Thyroid gland (tissue), 4 donors: ENCODE data around the gene AKR1C1. TPM values are rescaled to one million over a fixed set of nuclear protein-coding genes. Genes with fewer than 3 reads are reported as not detected.
"Not testable (repeated sequence)": the region's sequence is repeated elsewhere in the genome, so short reads cannot be mapped to it uniquely, and the experiment has no call there.

Source experiments
- DNase-seq, 2 donors: peaks; one replicate each; pipeline ENCODE4 v3.0.0-alpha.2; 2019
- H3K27ac ChIP-seq, 3 donors: fragments of 200-600 bp; sonication (generic); 1 replicate in 2 of 3; 2 replicates in 1 of 3; pipeline ENCODE4 v1.5.1; 2016 to 2019; ENCODE audit warnings: mild to moderate bottlenecking in 1 of 3, moderate library complexity in 1 of 3
- H3K27me3 ChIP-seq: fragments of 200-600 bp; sonication (generic); one replicate; pipeline ENCODE4 v1.5.1; 2019
- H3K36me3 ChIP-seq, 2 donors: fragments of 200-600 bp; sonication (generic); one replicate each; pipeline ENCODE4 v1.5.1; 2016 to 2019
- H3K4me1 ChIP-seq, 2 donors: fragments of 200-600 bp; sonication (generic); one replicate each; pipeline ENCODE4 v1.5.1; 2017 to 2019
- H3K4me3 ChIP-seq, 3 donors: fragments of 200-600 bp; sonication (generic); replicated peaks in 1 of 3; 1 replicate in 2 of 3; 2 replicates in 1 of 3; pipeline ENCODE4 v1.5.1; 2016; ENCODE audit warnings: mild to moderate bottlenecking in 1 of 3
- H3K9me3 ChIP-seq: fragments of 200-600 bp; sonication (generic); one replicate; pipeline ENCODE4 v1.5.1; 2017
- POLR2A ChIP-seq, 2 donors: fragments of 450-650 bp; IDR thresholded peaks; one replicate each; pipeline ENCODE4 v1.6.1; 2017; ENCODE audit warnings: antibody characterized with exemption in 2 of 2, mild to moderate bottlenecking in 2 of 2, moderate library complexity in 1 of 2
- WGBS, 2 donors: methylation state at CpG; one replicate each; pipeline ENCODE4 v1.1.5; 2017; 5-methylcytosine and 5-hydroxymethylcytosine counted together
- intact Hi-C: fragments of 100-400 bp; cut with DNase I; formaldehyde crosslinking; loops from one replicate; pipeline ENCODE4 v1.15.1; 2023
- total RNA-seq, 4 donors: library from RNA; depleted of rRNA; stranded (reverse); fragments of >200 nt; gene quantifications; one replicate each; pipeline ENCODE4 v1.2.3, GENCODE V29; 2016
- TF ChIP-seq, protein P1 (sequence below), 6 experiments: fragments of 200-600 bp in 3 of 6; fragments of 450-650 bp in 3 of 6; sonication (generic) in 3 of 6; IDR thresholded peaks; one replicate each; pipeline ENCODE4 v1.5.1; 2016 to 2019; ENCODE audit warnings: antibody characterized with exemption in 6 of 6, mild to moderate bottlenecking in 2 of 6, inconsistent platforms in 1 of 6, moderate library complexity in 1 of 6

The AKR1C1 gene
- total RNA-seq, 4 donors from 2014 or later, result 73.8 to 132 (median 121) TPM

DNA sequence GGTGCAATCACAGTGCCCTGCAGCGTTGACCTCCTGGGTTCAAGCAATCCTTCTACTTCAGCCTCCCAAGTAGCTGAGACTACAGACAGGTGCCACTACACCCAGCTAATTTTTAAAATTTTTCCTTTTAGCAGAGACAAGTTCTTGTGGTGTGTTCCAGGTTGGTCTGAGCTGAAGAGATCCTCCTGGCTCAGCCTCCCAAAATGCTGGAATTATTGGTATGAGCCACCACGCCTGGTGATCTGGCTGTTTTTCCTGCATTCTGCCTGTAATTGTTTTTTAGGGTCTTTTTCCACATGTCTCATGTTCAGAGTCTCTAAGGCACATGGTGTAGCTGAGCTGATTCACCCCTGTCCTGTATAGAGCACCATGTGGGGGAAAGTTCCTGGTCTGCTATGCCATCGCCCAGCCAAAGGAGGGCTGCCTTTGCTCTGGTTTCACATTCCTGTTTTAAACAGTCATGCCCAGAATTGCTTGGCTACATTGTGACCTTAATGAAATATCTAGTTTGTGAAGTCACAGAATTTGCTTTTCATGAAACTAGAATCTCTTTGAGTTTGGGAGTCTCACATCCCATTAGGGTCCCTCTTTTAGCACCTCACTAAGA is 55.6 kb downstream of the AKR1C1 start:
- Histone ChIP-seq H3K4me1 (peaks cover 33 to 43% of the 10 kb centered on the region in 2 donors), H3K27ac (peak overlapping the region; percentile 80 to 97 (median 86))
- 81 to 84% methylated on average over 2 to 3 of the region's 3 CpGs for WGBS, 2 donors
- H3K27me3 ChIP-seq, H3K36me3 ChIP-seq, H3K4me3 ChIP-seq, H3K9me3 ChIP-seq, intact Hi-C loops: not testable (repeated sequence)
- TF ChIP-seq, protein P1, sequence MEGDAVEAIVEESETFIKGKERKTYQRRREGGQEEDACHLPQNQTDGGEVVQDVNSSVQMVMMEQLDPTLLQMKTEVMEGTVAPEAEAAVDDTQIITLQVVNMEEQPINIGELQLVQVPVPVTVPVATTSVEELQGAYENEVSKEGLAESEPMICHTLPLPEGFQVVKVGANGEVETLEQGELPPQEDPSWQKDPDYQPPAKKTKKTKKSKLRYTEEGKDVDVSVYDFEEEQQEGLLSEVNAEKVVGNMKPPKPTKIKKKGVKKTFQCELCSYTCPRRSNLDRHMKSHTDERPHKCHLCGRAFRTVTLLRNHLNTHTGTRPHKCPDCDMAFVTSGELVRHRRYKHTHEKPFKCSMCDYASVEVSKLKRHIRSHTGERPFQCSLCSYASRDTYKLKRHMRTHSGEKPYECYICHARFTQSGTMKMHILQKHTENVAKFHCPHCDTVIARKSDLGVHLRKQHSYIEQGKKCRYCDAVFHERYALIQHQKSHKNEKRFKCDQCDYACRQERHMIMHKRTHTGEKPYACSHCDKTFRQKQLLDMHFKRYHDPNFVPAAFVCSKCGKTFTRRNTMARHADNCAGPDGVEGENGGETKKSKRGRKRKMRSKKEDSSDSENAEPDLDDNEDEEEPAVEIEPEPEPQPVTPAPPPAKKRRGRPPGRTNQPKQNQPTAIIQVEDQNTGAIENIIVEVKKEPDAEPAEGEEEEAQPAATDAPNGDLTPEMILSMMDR (IDR thresholded peaks at IDR 0.05), result peak in 4 of 6 experiments; percentile 19 to 52 (median 42)
- peak; percentile 56 to 66 for DNase-seq

DNA sequence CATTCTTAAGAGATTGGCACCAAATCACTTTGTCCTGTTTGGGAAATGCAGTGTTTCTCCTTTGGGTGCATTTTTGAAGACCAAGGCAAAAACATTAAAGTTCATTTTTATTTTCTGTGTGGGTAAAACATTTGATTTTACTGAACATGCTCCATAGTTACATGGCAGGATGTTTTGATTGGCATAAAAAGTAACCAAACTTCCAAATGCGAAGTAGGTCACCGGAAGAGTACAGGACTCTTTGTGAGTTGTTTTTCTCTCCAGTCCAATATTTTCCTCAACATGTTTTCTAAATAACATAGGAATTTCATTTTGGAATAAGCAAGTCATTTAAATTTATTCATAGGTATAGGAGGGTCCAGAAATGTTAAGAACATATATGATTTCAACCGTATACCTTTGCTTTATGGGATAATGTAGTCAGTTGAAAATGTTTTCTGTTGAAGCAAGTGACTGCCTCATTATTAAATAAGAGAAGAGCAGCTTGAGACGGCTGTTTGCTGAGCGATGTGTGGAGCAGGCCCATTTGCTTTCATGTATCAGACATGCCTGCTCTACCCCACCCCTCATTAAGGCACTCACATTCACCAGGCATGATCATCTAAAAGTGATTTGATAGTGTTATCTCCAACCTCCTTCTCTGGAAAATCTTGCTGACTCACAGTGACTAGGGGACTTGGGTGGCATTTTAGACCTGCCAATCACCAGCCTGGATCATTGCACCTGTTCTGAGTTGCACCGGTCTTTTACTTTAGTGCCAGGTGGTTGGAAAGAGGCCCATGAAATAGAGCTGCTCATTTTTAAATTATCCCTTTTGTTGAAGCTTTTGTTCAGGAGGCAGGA is 56.8 kb downstream of the AKR1C1 start:
- H3K9me3 ChIP-seq, H3K27me3 ChIP-seq, H3K36me3 ChIP-seq, H3K4me3 ChIP-seq, intact Hi-C loops: not testable (repeated sequence)
- peaks cover 32 to 33% of the 10 kb centered on the region in 2 donors for H3K4me1 ChIP-seq
- H3K27ac ChIP-seq, result peak overlapping the region; percentile 80 to 97 (median 86)
- 65 to 79% methylated on average over 6 of the region's 6 CpGs for WGBS, 2 donors
- peak; percentile 61 to 79 for DNase-seq

DNA sequence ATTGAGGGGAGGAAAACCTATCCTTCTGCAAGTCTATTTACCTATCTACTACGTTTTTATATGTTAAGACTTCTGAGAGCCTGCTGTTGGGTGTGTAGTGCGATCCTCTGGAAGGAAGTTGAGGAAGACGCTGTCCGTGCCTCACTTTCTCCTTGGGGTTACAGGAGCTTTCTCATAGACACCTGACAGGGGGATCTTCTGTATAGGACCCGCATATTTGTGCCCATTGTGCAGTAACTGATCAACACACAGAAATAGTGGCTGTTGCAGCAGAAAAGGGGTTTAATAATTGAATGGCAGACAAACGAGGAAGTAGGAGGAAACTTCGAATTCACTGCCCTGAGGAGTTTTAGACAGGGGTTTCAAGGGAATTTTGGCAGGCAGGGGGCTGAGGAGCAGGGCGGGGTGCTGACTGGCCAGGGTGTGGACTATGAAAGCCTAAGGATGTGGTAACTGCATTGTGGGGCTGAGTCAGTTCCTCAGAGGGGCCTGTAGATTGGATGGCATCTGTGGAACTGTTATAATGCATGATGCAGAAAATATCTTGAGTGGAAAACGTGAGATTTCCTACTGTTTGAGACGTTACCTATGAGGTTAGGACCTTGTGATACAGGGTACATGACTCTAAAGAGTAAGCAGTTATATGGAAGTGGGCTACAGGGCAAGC is 58.5 kb downstream of the AKR1C1 start:
- H3K9me3 ChIP-seq, DNase-seq, H3K27me3 ChIP-seq, H3K4me3 ChIP-seq, H3K36me3 ChIP-seq, intact Hi-C loops, H3K27ac ChIP-seq: not testable (repeated sequence)
- H3K4me1 ChIP-seq, result peaks cover 32 to 33% of the 10 kb centered on the region in 2 donors
- 80 to 81% methylated on average over 10 of the region's 10 CpGs for WGBS, 2 donors

DNA sequence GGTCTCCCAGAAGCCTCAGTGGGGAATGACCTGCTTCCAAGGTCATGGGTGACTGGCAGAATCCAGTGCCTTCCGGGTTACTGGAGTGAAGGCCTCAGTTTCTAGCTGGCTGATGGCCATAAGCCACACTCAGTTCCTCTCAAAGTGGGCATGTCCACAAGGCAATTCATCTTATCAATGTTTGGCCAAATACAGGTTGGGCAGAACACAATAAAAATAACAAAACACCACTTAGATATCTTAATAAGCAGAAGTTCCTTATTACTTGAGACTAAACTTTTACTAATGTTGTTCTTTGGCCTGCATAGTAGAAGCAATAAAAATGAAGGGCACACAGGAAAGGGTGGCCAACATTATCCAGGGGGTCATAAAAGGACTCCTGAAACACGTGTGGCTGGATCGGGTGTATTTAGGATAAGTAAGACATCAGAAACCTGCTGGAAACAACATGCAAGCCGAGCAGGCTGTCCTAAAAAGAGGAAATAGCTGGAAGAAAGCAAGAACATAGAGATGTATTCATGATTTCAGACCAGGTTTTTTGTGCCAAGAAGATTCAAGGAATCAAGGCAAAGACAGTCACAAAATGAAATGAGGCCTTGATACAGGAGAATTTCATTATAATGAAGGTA is 60.1 kb downstream of the AKR1C1 start:
- H3K4me3 ChIP-seq, result no peak overlapping the region
- WGBS, 2 donors, result 57 to 61% methylated on average over 4 of the region's 4 CpGs
- TF ChIP-seq, protein P1 (IDR thresholded peaks at IDR 0.05), result no peak
- TF ChIP-seq POLR2A (IDR thresholded peaks at IDR 0.05), result no peak
- peaks cover 26 to 27% of the 10 kb centered on the region in 2 donors for H3K4me1 ChIP-seq
- H3K27ac ChIP-seq, result no peak overlapping the region
- H3K36me3 ChIP-seq, result no peaks in the 10 kb centered on the region
- H3K27me3 ChIP-seq, result no peaks in the 10 kb centered on the region
- H3K9me3 ChIP-seq, result no peaks in the 10 kb centered on the region
- no peak for DNase-seq
- intact Hi-C loops, result no loop called here

DNA sequence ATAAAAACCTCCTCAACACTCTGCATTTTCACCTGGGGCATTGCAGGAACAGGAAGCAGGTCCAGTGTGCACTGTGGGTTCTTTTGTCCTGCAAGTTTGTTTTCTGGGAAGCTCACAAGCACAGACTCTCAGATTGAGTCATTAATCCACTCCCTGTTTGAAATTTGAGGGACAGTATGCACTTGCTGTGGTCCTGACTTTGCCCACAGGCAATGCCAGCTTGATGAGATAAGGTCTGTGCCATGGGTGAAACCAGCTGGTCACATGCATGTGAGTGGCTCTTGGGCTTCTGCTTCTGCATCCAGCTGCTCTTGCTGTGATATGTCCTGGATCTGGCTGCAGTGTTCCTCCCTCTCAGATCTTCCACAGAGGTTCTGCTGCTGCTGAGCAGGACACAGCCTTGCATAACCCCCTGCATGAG is 62.3 kb downstream of the AKR1C1 start:
- H3K36me3 ChIP-seq, H3K9me3 ChIP-seq, H3K4me1 ChIP-seq, DNase-seq, H3K4me3 ChIP-seq, H3K27me3 ChIP-seq, H3K27ac ChIP-seq, intact Hi-C loops: not testable (repeated sequence)

DNA sequence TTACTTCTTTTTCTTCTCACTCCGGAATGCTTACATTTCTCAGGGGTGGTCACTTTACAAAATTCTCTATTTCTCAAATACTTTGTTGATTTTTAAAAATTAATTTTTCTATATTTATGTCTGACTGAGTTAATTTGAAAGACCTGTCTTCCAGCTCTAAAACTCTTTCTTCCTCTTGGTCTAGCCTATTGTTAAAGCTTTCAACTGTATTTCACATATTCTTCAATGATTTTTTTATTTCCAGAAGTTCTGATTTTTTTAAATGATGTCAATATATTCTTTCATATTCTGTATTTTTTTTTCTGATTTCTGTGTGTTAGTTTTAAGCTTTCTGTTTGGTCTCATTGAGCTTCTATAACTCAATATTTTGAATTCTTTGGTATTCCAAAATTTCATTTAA is 67.8 kb downstream of the AKR1C1 start:
- WGBS, 2 donors, result 93% methylated on average over 1 of the region's 1 CpG
- Histone ChIP-seq H3K27ac (no peak overlapping the region), H3K9me3 (no peaks in the 10 kb centered on the region), H3K36me3 (no peaks in the 10 kb centered on the region), H3K4me3 (no peak overlapping the region), H3K4me1 (no peaks in the 10 kb centered on the region), H3K27me3 (no peaks in the 10 kb centered on the region)
- intact Hi-C loops, result no loop called here
- TF ChIP-seq POLR2A (IDR thresholded peaks at IDR 0.05), result no peak
- TF ChIP-seq, protein P1 (IDR thresholded peaks at IDR 0.05), result no peak
- no peak for DNase-seq

DNA sequence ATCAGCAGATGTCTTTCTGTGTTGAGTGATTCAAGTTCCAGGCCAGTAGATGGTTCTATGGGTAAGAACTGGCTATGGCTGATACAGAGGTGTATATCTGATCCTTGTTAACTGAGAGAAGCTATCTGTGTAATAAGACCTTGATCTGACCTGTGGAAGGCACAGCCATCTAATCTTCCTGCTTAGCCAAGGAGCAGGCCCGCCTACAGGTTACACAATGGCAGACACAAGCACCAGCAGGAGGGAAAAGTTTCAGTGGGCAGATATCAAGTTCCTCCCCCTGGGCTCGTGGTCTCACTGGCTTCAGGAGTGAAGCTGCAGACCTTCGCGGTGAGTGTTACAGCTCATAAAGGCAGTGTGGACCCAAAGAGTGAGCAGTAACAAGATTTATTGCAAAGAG is 68.4 kb downstream of the AKR1C1 start:
- intact Hi-C loops, H3K4me1 ChIP-seq, DNase-seq, H3K4me3 ChIP-seq, H3K36me3 ChIP-seq, H3K27me3 ChIP-seq, H3K9me3 ChIP-seq, H3K27ac ChIP-seq: not testable (repeated sequence)
- 91 to 92% methylated on average over 4 of the region's 4 CpGs for whole genome bisulfite sequencing, 2 donors

DNA sequence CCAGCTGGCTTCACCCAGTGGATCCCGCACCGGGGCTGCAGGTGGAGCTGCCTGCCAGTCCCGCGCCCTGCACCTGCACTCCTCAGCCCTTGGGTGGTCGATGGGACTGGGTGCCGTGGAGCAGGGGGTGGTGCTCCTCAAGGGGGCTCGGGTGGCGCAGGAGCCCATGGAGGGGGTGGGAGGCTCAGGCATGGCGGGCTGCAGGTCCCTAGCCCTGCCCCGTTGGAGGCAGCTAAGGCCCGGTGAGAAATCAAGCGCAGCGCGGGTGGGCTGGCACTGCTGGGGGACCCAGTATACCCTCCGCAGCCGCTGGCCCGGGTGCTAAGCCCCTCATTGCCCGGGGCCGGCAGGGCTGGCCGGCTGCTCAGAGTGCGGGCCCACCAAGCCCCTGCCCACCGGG is 69.2 kb downstream of the AKR1C1 start:
- H3K4me3 ChIP-seq, H3K36me3 ChIP-seq, H3K4me1 ChIP-seq, H3K27me3 ChIP-seq, intact Hi-C loops, DNase-seq, H3K27ac ChIP-seq, H3K9me3 ChIP-seq: not testable (repeated sequence)
- WGBS, 2 donors, result 89 to 90% methylated on average over 2 to 14 of the region's 22 CpGs
